GM19463 (cell line): ENCODE measurements around the gene DOCK4.
"Not testable (repeated sequence)": the region's sequence is repeated elsewhere in the genome, so short reads cannot be mapped to it uniquely, and the experiment has no call there.

ENCODE experiments used
- ATAC-seq: cut with Tn5 transposase; IDR thresholded peaks from one replicate; pipeline ENCODE4 v1.9.1; 2021; ENCODE audit warnings: mild to moderate bottlenecking, moderate library complexity; ENCODE audit not compliant: unreplicated experiment

Gene DOCK4

GRCh38 chr7:112206238-112206990, at the start of gene DOCK4, which contains the start of gene ZNF277:
TSS of gene DOCK4 (minus strand) at chr7:112206399. CDS start at chr7:112206138, 261 bp downstream.
TSS of gene ZNF277 (plus strand) at chr7:112206695. CDS start at chr7:112206717, 22 bp downstream.
- ATAC-seq: peak; percentile 90

GRCh38 chr7:112255388-112255720, 49.2 kb upstream of the DOCK4 start:
- no peak for ATAC-seq

GRCh38 chr7:112254709-112255387, 48.6 kb upstream of the DOCK4 start:
- no peak for ATAC-seq

- no peak for ATAC-seq
These were observed 48.0 kb upstream of the DOCK4 start for GRCh38 chr7:112254156-112254555.

- ATAC-seq: no peak
These were observed 46.5 kb upstream of the DOCK4 start for GRCh38 chr7:112252691-112253090.

- no peak for ATAC-seq
These were observed 45.9 kb upstream of the DOCK4 start for GRCh38 chr7:112252141-112252540.

- ATAC-seq: not testable (repeated sequence)
These were observed 43.8 kb upstream of the DOCK4 start for GRCh38 chr7:112249967-112250366.

GRCh38 chr7:112248598-112248997, 42.4 kb upstream of the DOCK4 start:
- no peak for ATAC-seq

GRCh38 chr7:112238852-112239610, 32.8 kb upstream of the DOCK4 start:
- ATAC-seq: no peak

- no peak for ATAC-seq
These were observed 32.1 kb upstream of the DOCK4 start for GRCh38 chr7:112238330-112238729.

- no peak for ATAC-seq
These were observed 30.4 kb upstream of the DOCK4 start for GRCh38 chr7:112236597-112236996.

GRCh38 chr7:112234147-112234546, 27.9 kb upstream of the DOCK4 start:
- ATAC-seq: no peak

GRCh38 chr7:112233048-112233697, 27.0 kb upstream of the DOCK4 start:
- no peak for ATAC-seq

- no peak for ATAC-seq
These were observed 26.2 kb upstream of the DOCK4 start for GRCh38 chr7:112232212-112232978.

GRCh38 chr7:112228632-112229031, 22.4 kb upstream of the DOCK4 start:
- no peak for ATAC-seq

GRCh38 chr7:112226701-112227276, 20.6 kb upstream of the DOCK4 start:
- no peak for ATAC-seq

- ATAC-seq: no peak
These were observed 18.8 kb upstream of the DOCK4 start for GRCh38 chr7:112225006-112225405.

- ATAC-seq: no peak
These were observed 18.0 kb upstream of the DOCK4 start for GRCh38 chr7:112224186-112224585.

- ATAC-seq: no peak
These were observed 17.1 kb upstream of the DOCK4 start for GRCh38 chr7:112223310-112223709.

- ATAC-seq: no peak
These were observed 14.8 kb upstream of the DOCK4 start for GRCh38 chr7:112220877-112221434.
